Islet of Langerhans (tissue), 1 donor: ENCODE measurements around the gene ING5.

Source experiments
- FAIRE-seq: peaks from one replicate; lab custom pipeline; 2011; peaks lifted over from hg19 to GRCh38; lab: Jason Lieb, UNC

ING5 gene

GRCh38 chr2:241777170-241777685, 75.4 kb downstream of the ING5 start:
- no peak for FAIRE-seq

- FAIRE-seq = no peak
These were observed 76.1 kb downstream of the ING5 start for GRCh38 chr2:241777686-241778627.
